NCI-H345 treated with DMSO at 0.1 percent for 48 hours (cell line): ENCODE results near the gene ELF5.

Experiments used
- DNase-seq: peaks from one replicate; lab custom pipeline; 2025; ENCODE audit not compliant: unreplicated experiment; lab: John Stamatoyannopoulos, UW

The ELF5 gene

DNA sequence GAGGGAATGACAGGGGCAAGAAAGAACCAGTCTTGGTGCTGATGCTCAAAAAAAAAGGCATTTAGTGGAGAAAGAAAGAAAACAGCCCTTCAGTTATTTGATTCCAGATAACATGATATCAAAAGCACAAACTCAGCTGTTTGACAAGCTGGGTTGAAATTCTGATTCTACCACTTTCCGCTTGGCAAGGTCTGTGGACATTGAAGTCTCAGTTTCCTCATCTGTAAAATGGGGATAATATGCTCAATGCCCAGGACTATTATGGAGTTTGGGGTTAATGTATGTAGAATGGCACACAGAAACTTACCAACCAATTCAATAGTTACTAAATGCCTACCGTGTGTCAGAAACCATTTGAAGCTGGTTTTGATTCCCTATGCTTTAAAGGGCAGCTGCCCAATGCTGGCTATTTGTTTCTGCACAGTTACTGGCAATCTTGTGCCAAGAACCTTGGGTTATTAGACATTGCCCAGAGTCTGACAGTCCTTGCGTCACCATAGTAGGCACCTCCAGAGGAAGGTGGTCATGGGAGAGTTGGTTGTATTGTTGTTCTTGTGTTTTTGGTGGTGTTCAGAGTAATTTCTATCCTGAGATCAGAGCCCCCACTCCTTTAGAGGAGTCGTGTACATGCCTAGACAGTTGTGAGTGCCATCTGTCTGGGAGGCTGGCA is 19.5 kb downstream of the ELF5 start:
- DNase-seq: no peak

DNA sequence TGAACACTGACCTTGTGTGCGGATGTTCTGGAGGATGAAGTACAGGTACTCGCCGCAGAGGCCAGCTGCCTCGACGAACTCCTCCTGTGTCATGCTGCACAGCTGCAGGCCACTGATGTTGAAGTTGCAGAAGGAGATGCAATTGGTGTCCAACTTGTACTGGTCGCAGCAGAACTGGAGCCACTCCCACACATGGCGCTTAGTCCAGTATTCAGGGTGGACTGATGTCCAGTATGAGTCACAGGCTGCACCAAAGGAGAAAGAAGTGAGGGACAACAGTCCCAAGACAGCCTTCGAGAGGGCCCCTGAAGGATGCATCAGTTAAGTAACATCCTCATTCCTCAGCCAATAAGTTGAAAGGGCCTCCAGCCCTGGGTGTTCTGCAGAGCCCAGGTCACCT is 20.1 kb downstream of the ELF5 start:
- no peak for DNase-seq

DNA sequence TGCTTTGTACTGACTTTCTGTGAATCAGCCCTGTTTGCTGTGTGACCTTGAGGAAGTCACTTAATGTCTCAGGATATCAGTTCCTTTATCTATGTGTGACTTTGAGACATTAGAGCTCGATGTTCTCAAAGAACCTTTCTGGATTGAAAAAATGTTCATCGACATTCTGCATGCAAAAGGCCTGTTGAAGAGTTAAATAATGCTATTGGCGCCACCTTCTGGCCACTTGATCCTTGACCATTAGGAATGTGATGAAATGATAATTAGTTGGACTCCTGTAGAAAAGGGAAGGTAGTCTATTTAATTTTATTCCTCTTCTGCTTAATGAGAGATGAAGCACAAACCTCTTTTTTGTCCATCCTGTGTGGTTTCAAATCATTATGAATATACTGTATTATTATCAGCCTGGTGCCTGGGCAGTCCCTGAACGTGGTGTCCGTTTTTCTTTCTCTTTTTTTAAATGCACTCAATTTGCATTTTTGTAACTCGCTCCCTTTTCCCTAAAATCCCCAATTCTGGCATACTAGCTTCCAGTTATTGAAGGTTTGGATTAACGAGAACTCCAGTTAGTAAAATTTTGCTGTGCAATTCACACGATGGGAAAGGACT is 20.7 kb downstream of the ELF5 start:
- DNase-seq: peak; percentile 47

DNA sequence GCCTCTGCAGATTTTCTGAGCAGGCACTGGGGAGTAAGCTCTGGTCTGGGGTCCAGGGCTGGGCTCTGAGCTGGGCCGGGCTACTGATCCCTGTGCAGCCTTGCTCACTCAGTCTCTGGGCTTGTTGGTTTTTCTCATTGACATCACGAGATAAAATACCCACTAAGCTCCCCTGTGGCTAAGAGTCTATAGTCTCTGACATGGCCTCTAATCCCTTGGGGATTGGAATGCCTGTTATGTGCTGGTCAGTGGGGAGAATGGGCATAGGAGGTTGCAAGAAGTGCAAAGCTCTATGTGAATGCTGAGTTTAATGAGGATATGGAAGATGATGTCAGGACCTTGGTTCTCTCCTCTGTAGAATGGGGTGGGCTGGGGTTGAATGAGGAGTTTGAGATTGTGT is 23.3 kb downstream of the ELF5 start:
- no peak for DNase-seq

DNA sequence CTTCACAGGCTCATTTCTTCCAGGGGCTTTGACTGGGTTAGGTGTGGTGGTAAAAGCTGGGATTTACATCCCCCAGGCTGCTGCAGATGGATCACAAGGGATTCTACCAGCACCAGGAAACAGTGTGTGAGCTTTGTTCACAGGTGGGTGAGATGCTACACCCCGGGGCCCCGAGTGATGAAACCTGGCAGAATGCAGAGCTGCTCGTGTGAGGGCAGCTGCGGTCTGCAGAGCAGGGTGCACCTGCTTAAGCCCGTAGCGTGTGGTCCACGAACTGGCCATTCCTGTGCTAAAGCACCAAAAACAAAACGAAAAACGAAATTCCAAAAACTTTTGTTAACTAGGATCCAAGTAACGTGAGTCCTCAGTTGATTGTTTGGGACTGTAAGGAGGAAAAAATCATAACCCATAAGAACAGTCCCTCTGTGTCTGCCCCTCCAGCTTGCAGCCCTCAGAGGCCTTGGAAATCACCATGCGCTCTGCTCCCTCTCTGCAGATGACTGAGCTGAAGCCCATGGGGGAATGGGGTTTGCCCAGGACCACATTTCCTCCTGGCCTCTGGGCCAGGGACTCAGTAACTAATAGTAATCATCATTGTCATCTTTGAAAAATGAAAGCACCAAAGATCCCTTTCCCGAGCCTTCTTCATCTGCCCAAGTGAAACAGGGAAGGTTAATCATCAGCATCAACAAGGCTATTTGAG is 24.6 kb downstream of the ELF5 start:
- DNase-seq: no peak

DNA sequence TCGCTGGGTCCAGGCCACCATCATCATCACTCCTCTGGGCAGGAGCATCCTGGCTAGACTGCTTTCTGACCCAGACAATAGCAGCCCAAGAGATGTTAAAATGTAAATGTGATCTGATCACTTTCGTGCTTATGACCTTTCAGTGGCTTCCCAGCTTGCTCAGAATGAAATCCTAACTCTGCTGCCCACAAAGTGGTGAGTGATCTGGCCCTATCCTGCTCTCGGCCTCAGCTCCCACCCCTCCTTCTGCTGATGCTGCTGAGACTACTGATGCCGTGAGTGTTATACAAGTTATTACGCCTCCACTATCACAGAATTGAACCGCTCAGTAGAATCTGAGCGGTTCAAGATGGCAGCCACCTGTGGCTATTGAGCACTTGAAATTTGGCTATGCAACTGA is 26.2 kb downstream of the ELF5 start:
- no peak for DNase-seq

DNA sequence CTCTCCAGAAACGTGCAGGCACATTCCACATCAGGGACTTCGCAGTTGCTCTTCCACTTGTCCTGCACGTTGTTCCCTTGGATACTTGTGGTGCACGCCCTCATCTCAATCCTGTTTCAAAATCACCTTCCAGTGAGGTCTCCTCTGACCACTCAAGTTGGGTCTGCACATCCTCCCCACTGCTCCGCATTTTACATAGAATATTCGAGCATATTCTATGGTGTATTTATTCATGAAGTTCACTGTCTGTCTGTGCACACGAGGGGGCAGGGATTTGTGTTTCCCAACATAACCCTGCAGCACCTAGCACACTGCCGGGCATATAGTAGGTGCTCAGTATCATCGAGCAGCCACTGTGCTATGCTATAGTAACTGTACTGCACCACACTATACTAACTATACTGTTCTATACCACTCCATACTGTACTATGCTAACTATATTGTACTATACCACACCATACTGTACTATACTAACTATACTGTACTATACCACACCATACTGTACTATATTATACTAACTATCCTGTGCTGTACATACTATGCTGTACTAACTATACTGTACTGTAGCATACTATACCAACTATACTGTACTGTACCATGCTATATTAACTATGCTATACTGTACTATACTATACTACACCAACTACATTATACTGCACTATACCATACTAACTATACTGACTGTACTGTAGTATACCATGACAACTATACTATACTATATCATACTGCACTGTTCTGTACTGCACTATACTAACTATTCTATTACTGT is 30.3 kb downstream of the ELF5 start:
- DNase-seq: no peak

DNA sequence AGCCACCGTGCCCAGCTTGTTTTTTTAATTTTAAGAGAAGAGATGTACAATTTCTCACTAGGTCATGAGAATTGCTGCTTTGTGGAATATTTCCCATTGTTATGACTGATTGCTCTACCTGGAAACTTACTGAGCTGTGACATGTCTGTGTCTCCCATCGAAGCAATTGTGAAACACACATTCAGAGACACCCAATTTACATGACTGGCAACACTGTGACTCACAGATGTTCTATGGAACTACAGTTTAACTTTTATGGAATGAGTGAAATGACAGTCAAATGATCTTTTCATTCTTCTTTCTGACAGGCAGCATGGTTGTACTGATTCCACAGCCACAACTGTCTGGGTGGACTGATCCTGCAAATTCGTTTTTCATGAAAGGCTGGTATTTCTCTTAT is 32.3 kb downstream of the ELF5 start:
- DNase-seq: no peak

DNA sequence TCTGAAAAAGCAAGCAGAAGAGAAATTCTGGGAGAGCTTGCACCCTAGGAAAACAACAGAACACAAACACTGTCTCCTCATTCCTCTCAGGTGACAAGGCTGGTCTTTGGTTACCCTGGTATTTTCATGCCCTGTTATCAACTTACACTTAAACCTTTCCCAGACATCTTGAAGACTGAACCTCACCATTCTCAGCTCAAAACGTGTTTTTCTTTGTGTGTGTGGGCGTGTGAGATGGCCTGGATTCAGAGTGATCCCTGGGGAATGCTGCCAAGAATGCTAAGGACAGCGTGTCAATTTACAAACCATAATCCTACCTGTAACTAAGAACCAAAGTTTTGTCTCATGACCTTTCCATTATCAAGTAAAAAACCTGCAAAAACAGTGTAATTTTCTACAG is 33.3 kb downstream of the ELF5 start:
- DNase-seq: no peak

DNA sequence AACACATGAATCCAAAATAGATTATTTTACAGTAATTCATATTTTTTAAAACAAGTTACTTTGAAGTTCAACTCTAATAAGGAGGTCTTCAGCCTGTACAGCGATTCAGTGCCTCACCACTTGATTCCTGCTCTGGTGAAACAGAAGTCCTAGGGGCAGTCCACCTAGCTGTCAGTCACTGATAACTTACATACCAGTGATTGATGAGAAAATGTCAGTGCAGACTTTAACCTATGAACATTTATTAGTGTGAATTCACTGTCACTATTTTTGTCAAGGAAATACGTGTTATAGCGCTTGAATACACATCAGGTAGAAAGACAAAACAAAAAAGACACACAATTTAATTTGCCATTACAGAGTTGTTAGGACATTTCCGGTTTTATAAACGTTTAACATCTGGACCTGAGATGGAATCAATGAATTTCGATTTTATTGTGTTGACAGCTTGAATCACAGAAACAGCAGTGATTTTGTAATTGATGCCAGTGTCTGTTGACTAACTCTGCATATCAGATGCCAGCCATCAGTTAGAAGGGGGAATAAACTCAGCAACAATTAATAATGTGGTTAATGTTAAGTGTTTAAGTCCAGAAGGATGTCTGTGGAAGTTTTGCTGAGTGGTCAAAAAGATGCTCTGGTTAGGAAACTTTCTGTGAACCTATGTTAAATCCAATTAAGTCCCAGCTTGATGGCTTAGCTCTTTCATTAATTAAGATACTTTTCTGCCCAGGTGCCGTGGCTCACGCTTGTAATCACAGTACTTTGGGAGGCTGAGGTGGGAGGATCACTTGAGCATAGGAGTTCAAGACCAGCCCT is 34.5 kb downstream of the ELF5 start:
- no peak for DNase-seq

DNA sequence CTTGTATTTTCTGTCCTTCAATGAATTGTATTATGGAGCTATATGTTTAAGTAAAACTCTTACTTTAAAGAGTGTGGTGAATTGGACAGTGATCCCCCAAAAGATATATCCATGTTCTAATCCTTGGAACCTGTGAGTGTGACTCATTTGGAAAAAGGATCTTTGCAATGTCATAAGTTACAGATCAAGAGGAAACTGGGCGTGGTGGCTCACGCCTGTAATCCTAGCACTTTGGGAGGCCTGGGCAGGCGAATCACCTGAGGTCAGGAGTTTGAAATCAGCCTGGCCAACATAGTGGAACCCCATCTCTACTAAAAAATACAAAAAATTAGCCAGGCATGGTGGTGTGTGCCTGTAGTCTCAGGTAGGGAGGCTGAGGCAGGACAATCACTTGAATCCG is 36.7 kb downstream of the ELF5 start:
- DNase-seq: no peak

DNA sequence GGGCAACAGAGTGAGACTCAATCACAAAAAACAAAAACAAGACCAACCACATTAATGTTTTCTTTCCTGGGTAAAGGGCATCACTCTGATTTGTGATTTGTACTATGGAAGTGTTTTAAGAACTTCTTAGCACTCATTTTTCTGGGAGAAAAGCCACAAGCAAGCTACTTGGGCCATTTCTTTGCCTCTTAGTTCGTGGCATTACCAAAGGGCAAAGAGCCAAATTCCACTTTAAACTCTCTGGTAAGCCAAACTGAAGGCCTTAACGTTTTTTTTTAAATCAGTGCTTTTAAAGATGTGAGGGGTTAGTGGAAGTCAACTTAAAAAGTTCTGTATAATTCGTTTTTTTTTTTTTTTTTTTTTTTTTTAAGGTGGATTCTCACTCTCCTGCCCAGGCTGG is 37.9 kb downstream of the ELF5 start:
- DNase-seq: no peak

DNA sequence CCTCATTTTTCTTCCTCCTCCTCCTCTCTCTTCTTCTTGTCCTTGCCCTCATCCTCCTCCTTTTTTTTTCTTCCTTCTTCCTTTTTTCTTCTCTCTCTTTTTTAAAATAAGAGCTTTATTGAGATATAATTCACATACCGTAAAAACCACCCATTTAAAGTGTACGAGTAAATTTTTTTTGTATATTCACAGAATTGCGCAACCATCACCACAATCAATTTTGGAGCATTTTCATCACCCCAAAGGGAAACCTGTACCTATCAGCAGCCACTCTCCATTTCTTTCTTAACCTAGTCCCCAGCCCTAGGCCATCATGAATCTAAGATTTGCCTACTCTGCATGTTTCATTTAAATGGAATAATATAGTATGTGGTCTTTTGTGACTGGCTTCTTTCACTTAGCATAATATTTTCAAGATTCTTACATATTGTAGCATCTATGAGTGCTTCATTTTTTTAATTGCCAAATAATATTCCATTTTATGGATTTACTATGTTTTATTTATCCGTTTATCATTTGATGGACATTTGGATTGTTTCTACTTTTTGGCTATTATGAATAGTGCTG is 39.9 kb downstream of the ELF5 start:
- no peak for DNase-seq

DNA sequence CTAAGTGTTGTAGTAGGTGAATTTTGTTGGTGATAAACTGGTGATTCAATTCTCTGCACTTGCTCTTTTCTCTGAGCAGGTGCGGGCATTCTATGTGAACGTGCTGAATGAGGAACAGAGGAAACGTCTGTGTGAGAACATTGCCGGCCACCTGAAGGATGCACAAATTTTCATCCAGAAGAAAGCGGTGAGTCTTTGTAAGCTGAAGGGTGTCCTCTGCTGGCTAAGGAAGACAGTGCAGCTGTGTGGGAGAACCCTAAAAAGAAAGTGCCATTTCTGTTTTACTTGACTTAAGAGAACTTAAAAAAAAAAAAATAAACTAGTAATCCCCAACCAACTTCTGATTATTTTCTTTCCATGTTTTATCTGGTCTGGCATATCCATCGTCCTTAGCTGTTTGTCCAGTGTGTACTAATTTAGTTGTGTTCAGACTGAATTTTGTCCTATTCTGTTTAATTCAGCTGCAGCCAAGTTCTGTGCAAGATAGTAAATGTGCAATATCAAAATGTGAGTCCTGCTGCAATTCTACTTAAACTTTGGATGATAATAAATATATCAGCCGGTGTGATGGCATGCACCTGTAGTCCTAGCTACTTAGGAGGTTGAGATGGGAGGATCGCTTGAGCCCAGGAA is 45.3 kb downstream of the ELF5 start:
- DNase-seq: no peak

DNA sequence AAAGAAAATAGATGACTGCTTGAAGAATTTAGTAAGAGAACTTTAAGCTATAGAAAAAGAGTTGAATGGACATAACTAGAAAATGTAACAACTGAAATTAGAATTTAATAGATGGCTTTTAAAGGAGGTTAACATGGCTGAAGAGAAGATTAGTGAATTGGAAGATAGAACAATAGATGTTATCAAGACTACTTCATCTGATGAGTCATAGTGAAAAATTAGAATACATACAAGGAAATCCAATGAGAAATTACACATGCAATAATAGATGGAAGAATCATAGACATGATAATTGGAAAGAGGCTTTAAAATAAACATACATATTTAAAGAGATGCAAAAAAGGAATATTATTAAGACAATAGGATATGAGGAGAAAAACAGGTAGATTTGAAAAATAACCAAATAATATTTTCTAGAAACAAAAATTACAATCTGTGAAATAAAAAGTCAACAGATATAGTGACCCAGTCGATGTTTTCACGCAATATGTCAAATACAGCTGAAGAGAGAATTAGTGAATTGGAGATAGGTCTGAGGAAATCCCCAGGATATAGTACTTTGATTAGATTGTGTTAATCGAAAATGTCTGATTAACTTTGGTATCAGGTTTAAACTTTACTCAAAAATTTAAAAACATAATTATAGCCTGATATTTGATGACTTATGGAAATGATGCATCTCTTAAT is 46.6 kb downstream of the ELF5 start:
- no peak for DNase-seq

DNA sequence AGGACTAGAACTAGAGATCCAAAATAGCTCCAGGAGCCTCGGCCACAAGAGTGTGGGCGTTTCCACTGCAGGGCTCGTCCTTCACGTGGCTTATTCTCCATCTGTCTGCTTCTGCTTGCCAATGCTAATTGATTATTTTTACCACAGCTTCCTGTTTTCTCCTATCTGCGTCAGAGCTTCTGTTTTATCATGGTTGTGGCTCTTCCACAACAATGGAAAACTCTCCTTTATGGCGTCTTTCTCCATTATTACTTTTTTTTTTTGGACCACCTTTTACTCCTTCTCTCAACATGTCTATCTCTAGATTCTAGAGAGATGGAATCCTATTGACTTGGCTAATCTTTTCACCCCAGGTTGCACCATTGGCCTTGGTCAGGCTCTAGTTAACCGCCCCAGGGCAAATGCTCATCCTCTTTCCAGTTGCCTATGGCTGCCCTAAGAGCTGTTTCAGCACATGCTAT is 49.0 kb downstream of the ELF5 start:
- no peak for DNase-seq

DNA sequence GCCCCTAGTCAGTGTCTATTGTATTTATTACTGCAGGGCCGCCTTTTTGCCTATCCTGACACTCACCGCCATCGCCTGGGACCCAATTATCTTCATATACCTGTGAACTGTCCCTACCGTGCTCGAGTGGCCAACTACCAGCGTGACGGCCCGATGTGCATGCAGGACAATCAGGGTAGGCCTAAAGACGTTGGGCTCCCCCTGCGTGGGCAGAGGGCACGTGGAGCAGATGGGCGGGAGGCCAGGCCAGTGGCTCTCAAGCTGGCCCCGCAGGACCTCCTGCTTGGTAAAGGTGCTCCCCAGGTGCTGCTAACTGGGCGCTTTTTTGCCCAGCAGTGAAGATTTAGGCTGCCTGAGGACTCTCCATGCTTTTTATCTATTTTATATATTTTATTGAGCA is 52.4 kb downstream of the ELF5 start:
- DNase-seq: no peak

DNA sequence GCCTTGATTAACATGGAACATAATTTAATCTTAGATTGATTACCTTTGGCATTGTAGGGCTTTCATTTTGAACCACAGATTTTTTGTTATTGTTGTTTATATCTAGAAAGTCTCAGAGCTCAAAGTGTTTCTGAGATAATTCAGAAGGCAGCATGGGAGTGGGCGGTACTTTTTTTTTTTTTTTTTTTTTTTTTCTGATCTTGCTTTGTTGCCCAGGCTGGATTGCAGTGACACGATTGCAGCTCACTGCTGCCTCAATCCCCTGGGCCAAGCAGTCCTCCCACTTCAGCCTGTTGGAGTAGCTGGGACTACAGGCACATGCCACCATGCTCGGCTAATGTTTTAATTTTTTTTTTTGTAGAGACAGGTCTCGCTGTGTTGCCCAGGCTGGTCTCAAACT is 53.3 kb downstream of the ELF5 start:
- no peak for DNase-seq

DNA sequence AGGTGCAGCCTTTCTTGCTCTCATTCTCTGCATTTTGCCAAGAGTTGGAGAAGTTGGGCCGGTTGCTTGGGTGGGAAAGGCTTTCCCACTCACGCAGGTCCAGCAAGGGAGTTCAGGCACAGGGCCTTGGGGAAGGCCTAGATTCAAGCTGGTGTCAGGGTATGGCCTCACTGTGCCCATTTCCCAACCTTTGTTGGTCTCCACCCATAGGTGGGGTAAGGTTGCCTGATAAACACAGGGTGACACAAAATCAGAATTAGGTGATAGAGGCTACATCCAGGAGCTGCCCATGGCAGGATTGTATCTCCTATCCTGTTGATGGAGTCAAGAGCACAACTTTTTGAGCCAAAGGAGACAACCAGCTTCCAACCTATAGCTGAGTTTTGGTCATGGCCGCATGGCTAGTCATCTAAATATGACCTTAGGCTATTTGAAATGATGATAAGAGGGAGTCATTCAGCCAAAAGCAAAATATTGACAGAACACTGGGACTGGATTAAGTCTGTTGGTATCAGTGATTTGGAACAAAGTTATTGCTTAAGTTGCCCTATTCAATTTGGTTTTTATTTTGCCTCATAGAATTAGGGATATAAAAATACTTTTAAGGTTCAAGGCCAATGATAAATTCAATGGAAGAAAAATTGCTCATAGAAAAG is 54.0 kb downstream of the ELF5 start:
- no peak for DNase-seq
